ENCODE measurements around the gene PHF14. TPM values are rescaled to one million over a fixed set of nuclear protein-coding genes. Genes with fewer than 3 reads are reported as not detected.

Gene PHF14
- total and polyA plus RNA-seq, 4 donors: 6.9 to 24.4 (median 15.3) TPM

DNA sequence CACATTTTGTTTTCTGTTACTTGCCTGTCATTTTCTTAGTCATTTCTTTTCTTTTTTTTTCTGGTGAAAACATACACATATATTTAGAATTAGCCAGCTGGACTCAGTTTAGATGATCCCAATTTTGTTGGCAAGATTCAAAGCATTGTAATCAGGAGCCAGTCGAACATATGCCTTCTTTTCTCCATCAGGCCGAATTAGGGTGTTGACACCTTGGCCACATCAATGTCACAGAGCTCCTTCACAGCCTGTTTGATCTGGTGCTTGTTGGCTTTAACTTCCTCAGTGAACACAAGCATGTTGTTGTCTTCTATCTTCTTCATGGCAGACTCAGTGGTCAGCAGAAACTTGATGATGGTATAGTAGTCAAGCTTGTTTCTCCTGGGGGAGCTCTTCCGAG is 32.6 kb downstream of the PHF14 start (continued):
- TF ChIP-seq, protein P1, sequence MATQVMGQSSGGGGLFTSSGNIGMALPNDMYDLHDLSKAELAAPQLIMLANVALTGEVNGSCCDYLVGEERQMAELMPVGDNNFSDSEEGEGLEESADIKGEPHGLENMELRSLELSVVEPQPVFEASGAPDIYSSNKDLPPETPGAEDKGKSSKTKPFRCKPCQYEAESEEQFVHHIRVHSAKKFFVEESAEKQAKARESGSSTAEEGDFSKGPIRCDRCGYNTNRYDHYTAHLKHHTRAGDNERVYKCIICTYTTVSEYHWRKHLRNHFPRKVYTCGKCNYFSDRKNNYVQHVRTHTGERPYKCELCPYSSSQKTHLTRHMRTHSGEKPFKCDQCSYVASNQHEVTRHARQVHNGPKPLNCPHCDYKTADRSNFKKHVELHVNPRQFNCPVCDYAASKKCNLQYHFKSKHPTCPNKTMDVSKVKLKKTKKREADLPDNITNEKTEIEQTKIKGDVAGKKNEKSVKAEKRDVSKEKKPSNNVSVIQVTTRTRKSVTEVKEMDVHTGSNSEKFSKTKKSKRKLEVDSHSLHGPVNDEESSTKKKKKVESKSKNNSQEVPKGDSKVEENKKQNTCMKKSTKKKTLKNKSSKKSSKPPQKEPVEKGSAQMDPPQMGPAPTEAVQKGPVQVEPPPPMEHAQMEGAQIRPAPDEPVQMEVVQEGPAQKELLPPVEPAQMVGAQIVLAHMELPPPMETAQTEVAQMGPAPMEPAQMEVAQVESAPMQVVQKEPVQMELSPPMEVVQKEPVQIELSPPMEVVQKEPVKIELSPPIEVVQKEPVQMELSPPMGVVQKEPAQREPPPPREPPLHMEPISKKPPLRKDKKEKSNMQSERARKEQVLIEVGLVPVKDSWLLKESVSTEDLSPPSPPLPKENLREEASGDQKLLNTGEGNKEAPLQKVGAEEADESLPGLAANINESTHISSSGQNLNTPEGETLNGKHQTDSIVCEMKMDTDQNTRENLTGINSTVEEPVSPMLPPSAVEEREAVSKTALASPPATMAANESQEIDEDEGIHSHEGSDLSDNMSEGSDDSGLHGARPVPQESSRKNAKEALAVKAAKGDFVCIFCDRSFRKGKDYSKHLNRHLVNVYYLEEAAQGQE (IDR thresholded peaks at IDR 0.05): no peak
- TF ChIP-seq, protein P2, sequence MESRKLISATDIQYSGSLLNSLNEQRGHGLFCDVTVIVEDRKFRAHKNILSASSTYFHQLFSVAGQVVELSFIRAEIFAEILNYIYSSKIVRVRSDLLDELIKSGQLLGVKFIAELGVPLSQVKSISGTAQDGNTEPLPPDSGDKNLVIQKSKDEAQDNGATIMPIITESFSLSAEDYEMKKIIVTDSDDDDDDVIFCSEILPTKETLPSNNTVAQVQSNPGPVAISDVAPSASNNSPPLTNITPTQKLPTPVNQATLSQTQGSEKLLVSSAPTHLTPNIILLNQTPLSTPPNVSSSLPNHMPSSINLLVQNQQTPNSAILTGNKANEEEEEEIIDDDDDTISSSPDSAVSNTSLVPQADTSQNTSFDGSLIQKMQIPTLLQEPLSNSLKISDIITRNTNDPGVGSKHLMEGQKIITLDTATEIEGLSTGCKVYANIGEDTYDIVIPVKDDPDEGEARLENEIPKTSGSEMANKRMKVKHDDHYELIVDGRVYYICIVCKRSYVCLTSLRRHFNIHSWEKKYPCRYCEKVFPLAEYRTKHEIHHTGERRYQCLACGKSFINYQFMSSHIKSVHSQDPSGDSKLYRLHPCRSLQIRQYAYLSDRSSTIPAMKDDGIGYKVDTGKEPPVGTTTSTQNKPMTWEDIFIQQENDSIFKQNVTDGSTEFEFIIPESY (IDR thresholded peaks at IDR 0.05): no peak
- no peak for TF ChIP-seq JUND (IDR thresholded peaks at IDR 0.05)

DNA sequence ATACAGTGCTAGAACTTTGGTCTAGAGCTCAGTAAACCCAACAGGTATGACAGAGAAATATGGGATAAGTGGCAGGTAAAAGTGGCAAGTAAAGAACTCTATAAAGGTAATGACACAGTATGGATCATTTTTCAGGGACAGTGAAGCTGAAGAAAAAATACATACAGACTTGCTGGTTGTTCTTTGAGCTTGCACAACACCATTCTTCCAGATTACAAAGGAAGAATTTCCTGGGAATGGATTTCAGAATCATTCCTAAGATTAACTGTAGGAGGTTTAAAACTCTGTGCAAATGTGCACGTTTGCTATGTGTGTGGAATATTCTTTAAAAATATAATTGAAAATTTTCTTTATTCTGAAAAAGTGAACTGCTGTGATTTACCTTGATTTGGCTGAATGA is 36.0 kb downstream of the PHF14 start:
- no peak for TF ChIP-seq JUND (IDR thresholded peaks at IDR 0.05)
- TF ChIP-seq, protein P2 (IDR thresholded peaks at IDR 0.05): no peak
- TF ChIP-seq, protein P3, sequence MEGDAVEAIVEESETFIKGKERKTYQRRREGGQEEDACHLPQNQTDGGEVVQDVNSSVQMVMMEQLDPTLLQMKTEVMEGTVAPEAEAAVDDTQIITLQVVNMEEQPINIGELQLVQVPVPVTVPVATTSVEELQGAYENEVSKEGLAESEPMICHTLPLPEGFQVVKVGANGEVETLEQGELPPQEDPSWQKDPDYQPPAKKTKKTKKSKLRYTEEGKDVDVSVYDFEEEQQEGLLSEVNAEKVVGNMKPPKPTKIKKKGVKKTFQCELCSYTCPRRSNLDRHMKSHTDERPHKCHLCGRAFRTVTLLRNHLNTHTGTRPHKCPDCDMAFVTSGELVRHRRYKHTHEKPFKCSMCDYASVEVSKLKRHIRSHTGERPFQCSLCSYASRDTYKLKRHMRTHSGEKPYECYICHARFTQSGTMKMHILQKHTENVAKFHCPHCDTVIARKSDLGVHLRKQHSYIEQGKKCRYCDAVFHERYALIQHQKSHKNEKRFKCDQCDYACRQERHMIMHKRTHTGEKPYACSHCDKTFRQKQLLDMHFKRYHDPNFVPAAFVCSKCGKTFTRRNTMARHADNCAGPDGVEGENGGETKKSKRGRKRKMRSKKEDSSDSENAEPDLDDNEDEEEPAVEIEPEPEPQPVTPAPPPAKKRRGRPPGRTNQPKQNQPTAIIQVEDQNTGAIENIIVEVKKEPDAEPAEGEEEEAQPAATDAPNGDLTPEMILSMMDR (IDR thresholded peaks at IDR 0.05; ENCODE audit: low read depth, low read length, missing input control): no peak
- TF ChIP-seq, protein P4, sequence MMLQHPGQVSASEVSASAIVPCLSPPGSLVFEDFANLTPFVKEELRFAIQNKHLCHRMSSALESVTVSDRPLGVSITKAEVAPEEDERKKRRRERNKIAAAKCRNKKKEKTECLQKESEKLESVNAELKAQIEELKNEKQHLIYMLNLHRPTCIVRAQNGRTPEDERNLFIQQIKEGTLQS (IDR thresholded peaks at IDR 0.05): no peak
- no peak for TF ChIP-seq HNF4G (IDR thresholded peaks at IDR 0.05)
- TF ChIP-seq HNF4A (conservative IDR thresholded peaks at IDR 0.05): no peak
- TF ChIP-seq FOXA2 (IDR thresholded peaks at IDR 0.05): no peak
- TF ChIP-seq, protein P1 (IDR thresholded peaks at IDR 0.05): no peak
- Histone ChIP-seq H3K36me3 (ENCODE audit: control insufficient read depth in 4 of 4, insufficient read depth in 3 of 4, low read depth in 1 of 4, low read length in 3 of 4) (peaks cover 2 to 14% (median 7%) of the 10 kb centered on the region in 4 donors), H3K27me3 (ENCODE audit: control insufficient read depth in 4 of 4, insufficient read depth in 4 of 4, low read length in 3 of 4) (no peaks in the 10 kb centered on the region), H3K27ac (ENCODE audit: low read depth in 1 of 2, low read length in 2 of 2) (no peak overlapping the region), H3K9me3 (ENCODE audit: control insufficient read depth in 4 of 4, low read length in 3 of 4) (no peaks in the 10 kb centered on the region), H3K9ac (ENCODE audit: low read depth in 1 of 2, low read length in 2 of 2) (no peak overlapping the region), H3K4me3 (ENCODE audit: low read depth in 1 of 3, low read length in 3 of 3) (no peak overlapping the region), H3K4me1 (ENCODE audit: control insufficient read depth in 4 of 4, insufficient read depth in 4 of 4, low read length in 3 of 4) (no peaks in the 10 kb centered on the region)
- no peak for DNase-seq (ENCODE audit: low spot score)
- WGBS: 61% methylated on average over 1 of the region's 1 CpG
